CD4-positive, alpha-beta T cell (primary cell): ENCODE measurements around the gene SH2D5. TPM values are rescaled to one million over a fixed set of nuclear protein-coding genes. Genes with fewer than 3 reads are reported as not detected.

Experiments
- ATAC-seq: fragments of 200-7000 bp; cut with Tn5 transposase; one replicate; pipeline ENCODE4 v1.10.0; 2022; ENCODE audit warnings: mild to moderate bottlenecking; ENCODE audit not compliant: poor library complexity
- CTCF ChIA-PET: fragments of 350-600 bp; sonication (Branson Sonifier 250); formaldehyde crosslinking; loops from one replicate; lab custom pipeline; 2021; ENCODE audit warnings: antibody characterized with exemption, inconsistent platforms; lab: Charles Lee
- POLR2A ChIA-PET: fragments of 350-600 bp; sonication (Branson Sonifier 250); formaldehyde crosslinking; loops from one replicate; lab custom pipeline; 2021; ENCODE audit warnings: antibody characterized with exemption, inconsistent platforms; lab: Charles Lee
- DNase-seq, 14 experiments: peaks; one replicate each; pipeline ENCODE4 v3.0.0-alpha.2; 2013 to 2020; ENCODE audit warnings: mixed read lengths in 2 of 14
- H3K27ac ChIP-seq, 2 donors: one replicate each; pipeline versions ENCODE4 v1.5.1 to v1.7.0; 2013; ENCODE audit warnings: low read length in 2 of 2, low read depth in 1 of 2, mild to moderate bottlenecking in 1 of 2
- H3K27me3 ChIP-seq, 2 experiments: 1 replicate in 1 of 2; 2 replicates in 1 of 2; pipeline versions ENCODE4 v1.6.1 to v1.7.0; 2013; ENCODE audit warnings: low read length in 2 of 2, control low read depth in 1 of 2, mild to moderate bottlenecking in 1 of 2, moderate library complexity in 1 of 2; ENCODE audit not compliant: insufficient read depth in 2 of 2, control insufficient read depth in 1 of 2
- H3K36me3 ChIP-seq: one replicate; pipeline ENCODE4 v1.6.1; 2013; ENCODE audit warnings: low read length, control low read depth; ENCODE audit not compliant: insufficient read depth
- H3K4me1 ChIP-seq: one replicate; pipeline ENCODE4 v1.6.1; 2013; ENCODE audit warnings: low read length, control low read depth; ENCODE audit not compliant: insufficient read depth
- H3K4me3 ChIP-seq: one replicate; pipeline ENCODE4 v1.5.1; 2013; ENCODE audit warnings: mild to moderate bottlenecking, low read length, moderate library complexity
- H3K9me3 ChIP-seq, 2 experiments: 1 replicate in 1 of 2; 2 replicates in 1 of 2; pipeline versions ENCODE4 v1.6.1 to v1.7.0; 2013; ENCODE audit warnings: low read length in 2 of 2, mild to moderate bottlenecking in 2 of 2, control low read depth in 1 of 2, moderate library complexity in 1 of 2; ENCODE audit not compliant: control insufficient read depth in 1 of 2, insufficient read depth in 1 of 2
- H3K27ac Mint-ChIP-seq: one replicate; pipeline ENCODE4 v1.8.0; 2020; ENCODE audit warnings: mixed read lengths
- H3K27me3 Mint-ChIP-seq: one replicate; pipeline ENCODE4 v1.8.0; 2021; ENCODE audit warnings: mixed read lengths
- H3K36me3 Mint-ChIP-seq: one replicate; pipeline ENCODE4 v1.8.0; 2021; ENCODE audit warnings: low read depth, mixed read lengths
- H3K4me1 Mint-ChIP-seq: one replicate; pipeline ENCODE4 v1.8.0; 2021; ENCODE audit warnings: low read depth, mixed read lengths
- H3K4me3 Mint-ChIP-seq: one replicate; pipeline ENCODE4 v1.8.0; 2020; ENCODE audit warnings: mild to moderate bottlenecking, mixed read lengths
- H3K9me3 Mint-ChIP-seq: one replicate; pipeline ENCODE4 v1.8.0; 2020; ENCODE audit warnings: mixed read lengths
- intact Hi-C, 2 experiments: fragments of 100-400 bp; cut with DNase I in 1 of 2; cut with micrococcal nuclease in 1 of 2; formaldehyde crosslinking; loops; one replicate each; pipeline versions ENCODE4 v1.15.1 to v1.9.0; 2023 to 2025; cut with DNase I, micrococcal nuclease
- total RNA-seq, 174 experiments: library from RNA in 2 of 174; stranded (reverse) in 2 of 174; gene quantifications; one replicate each; pipeline ENCODE4 v1.2.3 and lab custom pipeline; 2021 to 2026
- TF ChIP-seq, protein P1 (sequence below): fragments of 200-600 bp; IDR thresholded peaks from one replicate; pipeline ENCODE4 v1.8.0; 2022; ENCODE audit warnings: antibody characterized with exemption, mild to moderate bottlenecking

The SH2D5 gene
- total RNA-seq, 2 experiments from 2014 or later: 0.08 TPM; not detected in 1

DNA sequence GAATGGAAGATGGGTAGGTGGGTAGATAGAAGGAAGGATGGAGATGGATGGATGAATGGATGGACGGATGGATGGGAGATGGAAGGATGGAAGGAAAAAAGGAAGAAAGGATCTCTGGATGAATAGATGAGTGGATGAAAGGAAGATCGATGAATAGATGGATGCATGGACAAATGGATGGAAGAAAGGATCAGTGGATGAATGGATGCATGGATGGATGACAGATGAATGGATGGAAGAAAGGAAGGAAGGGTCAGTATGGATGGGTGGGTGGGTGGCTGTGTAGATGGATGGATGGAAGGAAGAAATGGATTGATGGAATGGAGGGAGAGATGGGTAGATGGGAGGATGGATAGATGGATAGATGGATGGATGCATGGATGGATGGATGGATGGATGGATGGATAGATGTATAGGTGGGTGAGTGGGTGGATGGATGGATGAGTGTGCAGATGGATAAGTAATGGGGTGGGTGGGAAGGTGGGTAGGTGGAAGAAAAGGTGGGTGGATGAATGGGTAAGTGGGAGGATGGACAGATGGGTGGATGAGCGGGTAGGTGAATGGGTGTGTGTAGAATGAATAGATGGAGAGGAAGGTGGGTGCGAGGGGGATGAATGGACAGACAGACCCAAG lies 29.3 kb downstream of the SH2D5 start:
- POLR2A ChIA-PET: no interaction called here
- DNase-seq (no peak), ATAC-seq (no peak)
- Histone ChIP-seq H3K27me3 (no peaks in the 10 kb centered on the region), H3K4me1 (no peaks in the 10 kb centered on the region), H3K9me3 (no peaks in the 10 kb centered on the region), H3K4me3 (no peak overlapping the region), H3K27ac (no peak overlapping the region), H3K36me3 (no peaks in the 10 kb centered on the region)
- Mint-ChIP-seq H3K4me1 (no peaks in the 10 kb centered on the region), H3K27me3 (peaks cover 5% of the 10 kb centered on the region), H3K9me3 (no peaks in the 10 kb centered on the region), H3K36me3 (no peaks in the 10 kb centered on the region), H3K4me3 (no peak overlapping the region), H3K27ac (no peak overlapping the region)
- intact Hi-C loops: no loop called here
- TF ChIP-seq, protein P1, sequence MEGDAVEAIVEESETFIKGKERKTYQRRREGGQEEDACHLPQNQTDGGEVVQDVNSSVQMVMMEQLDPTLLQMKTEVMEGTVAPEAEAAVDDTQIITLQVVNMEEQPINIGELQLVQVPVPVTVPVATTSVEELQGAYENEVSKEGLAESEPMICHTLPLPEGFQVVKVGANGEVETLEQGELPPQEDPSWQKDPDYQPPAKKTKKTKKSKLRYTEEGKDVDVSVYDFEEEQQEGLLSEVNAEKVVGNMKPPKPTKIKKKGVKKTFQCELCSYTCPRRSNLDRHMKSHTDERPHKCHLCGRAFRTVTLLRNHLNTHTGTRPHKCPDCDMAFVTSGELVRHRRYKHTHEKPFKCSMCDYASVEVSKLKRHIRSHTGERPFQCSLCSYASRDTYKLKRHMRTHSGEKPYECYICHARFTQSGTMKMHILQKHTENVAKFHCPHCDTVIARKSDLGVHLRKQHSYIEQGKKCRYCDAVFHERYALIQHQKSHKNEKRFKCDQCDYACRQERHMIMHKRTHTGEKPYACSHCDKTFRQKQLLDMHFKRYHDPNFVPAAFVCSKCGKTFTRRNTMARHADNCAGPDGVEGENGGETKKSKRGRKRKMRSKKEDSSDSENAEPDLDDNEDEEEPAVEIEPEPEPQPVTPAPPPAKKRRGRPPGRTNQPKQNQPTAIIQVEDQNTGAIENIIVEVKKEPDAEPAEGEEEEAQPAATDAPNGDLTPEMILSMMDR: no peak
- CTCF ChIA-PET: no interaction called here

DNA sequence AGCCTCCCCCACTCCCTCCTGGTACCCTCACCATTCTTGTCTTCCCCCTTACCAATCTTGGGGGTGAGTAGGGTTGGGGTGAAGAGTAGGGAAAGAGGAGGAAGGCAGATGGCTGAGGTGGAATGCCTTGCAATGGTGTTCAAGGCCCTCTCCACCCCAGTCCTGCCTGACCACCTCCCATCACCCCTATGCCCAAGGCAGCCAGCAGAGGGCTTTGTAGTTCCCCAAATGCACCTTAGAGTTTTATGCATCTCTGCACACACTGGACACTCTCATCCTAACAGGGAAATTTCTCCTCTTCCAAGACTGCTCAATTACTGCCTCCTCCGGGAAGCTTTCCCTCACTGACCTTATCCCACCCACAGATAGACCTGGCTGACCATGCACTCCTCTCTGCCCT lies 30.1 kb downstream of the SH2D5 start:
- DNase-seq (no peak), ATAC-seq (no peak)
- H3K27ac Mint-ChIP-seq: no peak overlapping the region
- Histone ChIP-seq H3K9me3 (no peaks in the 10 kb centered on the region), H3K27ac (no peak overlapping the region), H3K36me3 (no peaks in the 10 kb centered on the region), H3K4me3 (no peak overlapping the region), H3K27me3 (no peaks in the 10 kb centered on the region), H3K4me1 (no peaks in the 10 kb centered on the region)
- POLR2A ChIA-PET: no interaction called here
- no peaks in the 10 kb centered on the region for H3K36me3 Mint-ChIP-seq
- H3K4me1 Mint-ChIP-seq: no peaks in the 10 kb centered on the region
- TF ChIP-seq, protein P1: no peak
- intact Hi-C loops: no loop called here
- CTCF ChIA-PET: no interaction called here
- H3K27me3 Mint-ChIP-seq: peaks cover 5% of the 10 kb centered on the region
- no peak overlapping the region for H3K4me3 Mint-ChIP-seq
- no peaks in the 10 kb centered on the region for H3K9me3 Mint-ChIP-seq

DNA sequence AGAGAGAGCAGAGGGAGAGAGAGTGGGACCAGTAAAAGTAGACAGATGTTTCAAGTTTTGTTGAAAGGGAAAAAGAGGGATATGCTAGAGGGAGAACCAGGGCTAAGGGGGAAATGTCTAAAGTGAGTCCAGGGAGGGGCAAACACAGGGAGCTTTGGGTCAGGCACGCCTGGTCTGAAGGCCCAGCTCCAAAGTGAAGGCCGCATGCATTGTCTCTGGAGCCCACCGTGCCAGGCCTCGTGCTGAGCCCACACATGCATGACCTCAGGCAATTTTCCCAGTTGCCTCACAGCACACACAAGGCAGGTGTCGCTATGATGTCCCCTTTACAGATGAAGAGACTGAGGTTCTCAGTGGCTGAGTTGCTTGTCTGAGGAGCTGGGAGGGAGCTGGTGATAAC lies 30.7 kb downstream of the SH2D5 start:
- Histone ChIP-seq H3K27me3 (no peaks in the 10 kb centered on the region), H3K4me1 (peaks cover 3% of the 10 kb centered on the region), H3K27ac (no peak overlapping the region), H3K36me3 (no peaks in the 10 kb centered on the region), H3K4me3 (no peak overlapping the region), H3K9me3 (no peaks in the 10 kb centered on the region)
- CTCF ChIA-PET: no interaction called here
- no peak for ATAC-seq
- H3K4me1 Mint-ChIP-seq: no peaks in the 10 kb centered on the region
- no peaks in the 10 kb centered on the region for H3K36me3 Mint-ChIP-seq
- no peaks in the 10 kb centered on the region for H3K27me3 Mint-ChIP-seq
- TF ChIP-seq, protein P1: no peak
- intact Hi-C loops: no loop called here
- no peak overlapping the region for H3K4me3 Mint-ChIP-seq
- no peak for DNase-seq
- POLR2A ChIA-PET: no interaction called here
- no peak overlapping the region for H3K27ac Mint-ChIP-seq
- no peaks in the 10 kb centered on the region for H3K9me3 Mint-ChIP-seq
